Fibroblast of mammary gland (primary cell): Measurements from ENCODE around the gene RGS14.

Source experiments
- DNase-seq: peaks from one replicate; pipeline ENCODE4 v3.0.0-alpha.2; 2010; ENCODE audit warnings: low read depth
- H3K4me3 ChIP-seq: 2 replicates; pipeline ENCODE4 v1.5.1; 2011; ENCODE audit warnings: low read depth, mild to moderate bottlenecking, low read length, moderate library complexity; ENCODE audit not compliant: control insufficient read depth
- TF ChIP-seq, protein P1 (sequence below): conservative IDR thresholded peaks from 2 replicates; pipeline ENCODE4 v1.5.1; 2011; ENCODE audit warnings: low read depth, low read length, inconsistent platforms; ENCODE audit not compliant: control insufficient read depth, insufficient read depth

RGS14 gene

GRCh38 chr5:177343777-177344176 lies 13.9 kb upstream of the RGS14 start:
- no peak for DNase-seq
- TF ChIP-seq, protein P1, sequence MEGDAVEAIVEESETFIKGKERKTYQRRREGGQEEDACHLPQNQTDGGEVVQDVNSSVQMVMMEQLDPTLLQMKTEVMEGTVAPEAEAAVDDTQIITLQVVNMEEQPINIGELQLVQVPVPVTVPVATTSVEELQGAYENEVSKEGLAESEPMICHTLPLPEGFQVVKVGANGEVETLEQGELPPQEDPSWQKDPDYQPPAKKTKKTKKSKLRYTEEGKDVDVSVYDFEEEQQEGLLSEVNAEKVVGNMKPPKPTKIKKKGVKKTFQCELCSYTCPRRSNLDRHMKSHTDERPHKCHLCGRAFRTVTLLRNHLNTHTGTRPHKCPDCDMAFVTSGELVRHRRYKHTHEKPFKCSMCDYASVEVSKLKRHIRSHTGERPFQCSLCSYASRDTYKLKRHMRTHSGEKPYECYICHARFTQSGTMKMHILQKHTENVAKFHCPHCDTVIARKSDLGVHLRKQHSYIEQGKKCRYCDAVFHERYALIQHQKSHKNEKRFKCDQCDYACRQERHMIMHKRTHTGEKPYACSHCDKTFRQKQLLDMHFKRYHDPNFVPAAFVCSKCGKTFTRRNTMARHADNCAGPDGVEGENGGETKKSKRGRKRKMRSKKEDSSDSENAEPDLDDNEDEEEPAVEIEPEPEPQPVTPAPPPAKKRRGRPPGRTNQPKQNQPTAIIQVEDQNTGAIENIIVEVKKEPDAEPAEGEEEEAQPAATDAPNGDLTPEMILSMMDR, result no peak
- no peak overlapping the region for H3K4me3 ChIP-seq

- TF ChIP-seq, protein P1, result no peak
- H3K4me3 ChIP-seq, result no peak overlapping the region
- DNase-seq, result no peak
Observed at GRCh38 chr5:177344891-177345290, 12.8 kb upstream of the RGS14 start.

DNA sequence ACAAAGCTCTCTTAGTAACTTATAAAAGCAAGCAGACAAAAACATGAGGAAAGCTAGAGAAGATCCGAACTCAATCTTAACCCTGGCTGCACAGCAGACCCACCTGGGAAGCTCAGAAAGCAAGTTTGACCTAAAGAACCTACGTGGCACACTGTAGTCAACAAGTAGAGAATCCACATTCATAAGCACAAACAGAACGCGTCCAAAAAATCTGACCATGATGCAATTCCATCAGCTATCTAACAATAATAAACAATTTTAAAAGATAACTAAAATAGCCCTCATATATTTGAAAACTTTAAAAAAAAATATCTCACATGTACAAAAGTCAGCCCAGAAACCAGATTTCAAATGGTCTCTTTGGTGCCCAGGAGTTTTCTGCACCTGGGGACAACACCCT lies 10.9 kb upstream of the RGS14 start:
- no peak overlapping the region for H3K4me3 ChIP-seq
- no peak for DNase-seq
- TF ChIP-seq, protein P1, result no peak

GRCh38 chr5:177347699-177348098 lies 10.0 kb upstream of the RGS14 start:
- TF ChIP-seq, protein P1, result no peak
- no peak for DNase-seq
- no peak overlapping the region for H3K4me3 ChIP-seq

- no peak overlapping the region for H3K4me3 ChIP-seq
- no peak for DNase-seq
- TF ChIP-seq, protein P1, result no peak
Observed at GRCh38 chr5:177349362-177349647, 8.4 kb upstream of the RGS14 start.

- TF ChIP-seq, protein P1, result no peak
- H3K4me3 ChIP-seq, result peak overlapping the region; percentile 100
- no peak for DNase-seq
Observed at GRCh38 chr5:177349762-177350161, 8.0 kb upstream of the RGS14 start.

GRCh38 chr5:177350776-177351391 lies 6.8 kb upstream of the RGS14 start:
- TF ChIP-seq, protein P1, result no peak
- H3K4me3 ChIP-seq, result peak overlapping the region; percentile 100
- no peak for DNase-seq
